Measurements from ENCODE around the gene GRM1.
"Not testable (repeated sequence)": the region's sequence is repeated elsewhere in the genome, so short reads cannot be mapped to it uniquely, and the experiment has no call there.

The GRM1 gene

GRCh38 chr6:146200176-146200575 lies 171.3 kb downstream of the GRM1 start:
- DNase-seq = peak; percentile 47

GRCh38 chr6:146202570-146202969 lies 173.7 kb downstream of the GRM1 start:
- DNase-seq = no peak

GRCh38 chr6:146209942-146210341 lies 181.1 kb downstream of the GRM1 start:
- no peak for DNase-seq

GRCh38 chr6:146210406-146211083 lies 181.7 kb downstream of the GRM1 start:
- no peak for DNase-seq

- no peak for DNase-seq
Observed at GRCh38 chr6:146211646-146212045, 182.8 kb downstream of the GRM1 start.

GRCh38 chr6:146212781-146213180 lies 183.9 kb downstream of the GRM1 start:
- no peak for DNase-seq

GRCh38 chr6:146219101-146219500 lies 190.2 kb downstream of the GRM1 start:
- no peak for DNase-seq

- no peak for DNase-seq
Observed at GRCh38 chr6:146224449-146224848, 195.6 kb downstream of the GRM1 start.

GRCh38 chr6:146224988-146225387 lies 196.1 kb downstream of the GRM1 start:
- no peak for DNase-seq

- DNase-seq = no peak
Observed at GRCh38 chr6:146240322-146240721, 211.5 kb downstream of the GRM1 start.

- DNase-seq = no peak
Observed at GRCh38 chr6:146240807-146241206, 211.9 kb downstream of the GRM1 start.

GRCh38 chr6:146243646-146244045 lies 214.8 kb downstream of the GRM1 start:
- not testable (repeated sequence) for DNase-seq

- no peak for DNase-seq
Observed at GRCh38 chr6:146244630-146245143, 215.8 kb downstream of the GRM1 start.

GRCh38 chr6:146246028-146246427 lies 217.2 kb downstream of the GRM1 start:
- no peak for DNase-seq

GRCh38 chr6:146253691-146254090 lies 224.8 kb downstream of the GRM1 start:
- no peak for DNase-seq

GRCh38 chr6:146258206-146258605 lies 229.3 kb downstream of the GRM1 start:
- no peak for DNase-seq

GRCh38 chr6:146260886-146261285 lies 232.0 kb downstream of the GRM1 start:
- no peak for DNase-seq

- DNase-seq = no peak
Observed at GRCh38 chr6:146265056-146265455, 236.2 kb downstream of the GRM1 start.

GRCh38 chr6:146267447-146267846 lies 238.6 kb downstream of the GRM1 start:
- no peak for DNase-seq

- DNase-seq = no peak
Observed at GRCh38 chr6:146267946-146268345, 239.1 kb downstream of the GRM1 start.

GRCh38 chr6:146269482-146269881 lies 240.6 kb downstream of the GRM1 start:
- no peak for DNase-seq

- not testable (repeated sequence) for DNase-seq
Observed at GRCh38 chr6:146271163-146271562, 242.3 kb downstream of the GRM1 start.

GRCh38 chr6:146273490-146273889 lies 244.6 kb downstream of the GRM1 start:
- DNase-seq = no peak

- DNase-seq = no peak
Observed at GRCh38 chr6:146277142-146277541, 248.3 kb downstream of the GRM1 start.

All from eye (tissue), 1 donor.